HG03354 (cell line): ENCODE results near the gene MACO1.
"Not testable (repeated sequence)": the region's sequence is repeated elsewhere in the genome, so short reads cannot be mapped to it uniquely, and the experiment has no call there.

ENCODE experiments used
- ATAC-seq: cut with Tn5 transposase; IDR thresholded peaks from one replicate; pipeline ENCODE4 v1.9.1; 2021; ENCODE audit warnings: mild to moderate bottlenecking; ENCODE audit not compliant: unreplicated experiment, poor library complexity, severe bottlenecking

The MACO1 gene

GRCh38 chr1:25481625-25482024, 50.9 kb downstream of the MACO1 start:
- ATAC-seq = no peak

- no peak for ATAC-seq
Measured at GRCh38 chr1:25482211-25482610, 51.5 kb downstream of the MACO1 start.

GRCh38 chr1:25484096-25484495, 53.4 kb downstream of the MACO1 start:
- no peak for ATAC-seq

GRCh38 chr1:25484533-25484932, 53.8 kb downstream of the MACO1 start:
- ATAC-seq = no peak

- ATAC-seq = no peak
Measured at GRCh38 chr1:25485536-25486411, 55.1 kb downstream of the MACO1 start.

- no peak for ATAC-seq
Measured at GRCh38 chr1:25486602-25487001, 55.9 kb downstream of the MACO1 start.

GRCh38 chr1:25487628-25488027, 56.9 kb downstream of the MACO1 start:
- no peak for ATAC-seq

GRCh38 chr1:25492323-25492722, 61.6 kb downstream of the MACO1 start:
- no peak for ATAC-seq

GRCh38 chr1:25494952-25495351, 64.3 kb downstream of the MACO1 start:
- no peak for ATAC-seq

- no peak for ATAC-seq
Measured at GRCh38 chr1:25500694-25501093, 70.0 kb downstream of the MACO1 start.

GRCh38 chr1:25501235-25502058, 70.8 kb downstream of the MACO1 start:
- ATAC-seq = no peak

GRCh38 chr1:25502957-25503356, 72.3 kb downstream of the MACO1 start:
- ATAC-seq = no peak

- no peak for ATAC-seq
Measured at GRCh38 chr1:25503551-25504426, 73.1 kb downstream of the MACO1 start.

GRCh38 chr1:25504706-25505595, 74.3 kb downstream of the MACO1 start:
- no peak for ATAC-seq

GRCh38 chr1:25505656-25506385, 75.1 kb downstream of the MACO1 start:
- no peak for ATAC-seq

GRCh38 chr1:25506566-25507463, 76.1 kb downstream of the MACO1 start:
- not testable (repeated sequence) for ATAC-seq

GRCh38 chr1:25513666-25514065, 83.0 kb downstream of the MACO1 start:
- ATAC-seq = no peak
